AG04450 (cell line): ENCODE measurements around the gene KRT39. TPM values are rescaled to one million over a fixed set of nuclear protein-coding genes. Genes with fewer than 3 reads are reported as not detected.

ENCODE experiments used
- CTCF ChIA-PET: fragments of 300-600, 350-600 bp; formaldehyde crosslinking; extraction: SDS; loops from one replicate; lab custom pipeline; 2022; ENCODE audit warnings: antibody characterized with exemption, inconsistent platforms; lab: Charles Lee
- POLR2A ChIA-PET: fragments of 350-600 bp; formaldehyde crosslinking; extraction: SDS; loops from one replicate; lab custom pipeline; 2021; ENCODE audit warnings: antibody characterized with exemption, inconsistent platforms; lab: Yijun Ruan, JAX
- DNase-seq: peaks from one replicate; pipeline ENCODE4 v3.0.0-alpha.2; 2011; ENCODE audit warnings: low read depth, low spot score
- H3K27ac ChIP-seq: one replicate; pipeline ENCODE4 v1.5.1; 2012; ENCODE audit warnings: low read depth, low read length, control low read depth
- H3K27me3 ChIP-seq: one replicate; pipeline ENCODE4 v1.6.0; 2012; ENCODE audit warnings: low read length; ENCODE audit not compliant: control insufficient read depth, insufficient read depth
- H3K4me3 ChIP-seq: 2 replicates; pipeline ENCODE4 v1.5.1; 2011; ENCODE audit warnings: mild to moderate bottlenecking, low read depth, low read length, control low read depth
- H3K9me3 ChIP-seq: 2 replicates; pipeline ENCODE4 v1.5.1; 2012; ENCODE audit warnings: low read length; ENCODE audit not compliant: control insufficient read depth, insufficient read depth
- CTCF ChIP-seq: IDR thresholded peaks from 2 replicates; pipeline ENCODE4 v1.5.1; 2011; ENCODE audit warnings: low read depth, low read length, control low read depth, inconsistent platforms
- polyA plus RNA-seq: library from polyadenylated mRNA; depleted of rRNA; stranded (reverse); fragments of >200 nt; gene quantifications from 2 replicates; pipeline ENCODE4 v1.2.3, GENCODE V29; 2011

Gene KRT39
- polyA plus RNA-seq, 1 experiment = 0.11 TPM

- TF ChIP-seq CTCF = no peak
- peak overlapping the region; percentile 62 for H3K27ac ChIP-seq
- CTCF ChIA-PET = interaction anchor here (1.0 to 8.2 kb wide), 6 partner anchors 408 to 748 kb away, joined by 3 to 93 read pairs (median 18); no protein-coding TSS in a partner anchor
- H3K4me3 ChIP-seq = no peak overlapping the region
- no peaks in the 10 kb centered on the region for H3K27me3 ChIP-seq
- POLR2A ChIA-PET = no interaction called here
- H3K9me3 ChIP-seq = no peaks in the 10 kb centered on the region
- no peak for DNase-seq
Measured at GRCh38 chr17:40914075-40914855, 52.5 kb downstream of the KRT39 start.

- Histone ChIP-seq H3K4me3 (no peak overlapping the region), H3K9me3 (no peaks in the 10 kb centered on the region), H3K27ac (no peak overlapping the region), H3K27me3 (no peaks in the 10 kb centered on the region)
- ChIA-PET POLR2A (interaction anchor here (0.7 kb wide), 1 partner anchor 97 kb away, joined by 3 read pairs; no protein-coding TSS in a partner anchor), CTCF (interaction anchor here (1.1 to 8.2 kb wide), 5 partner anchors 410 to 736 kb away, joined by 3 to 93 read pairs (median 17); no protein-coding TSS in a partner anchor)
- DNase-seq = no peak
- no peak for TF ChIP-seq CTCF
Measured at GRCh38 chr17:40912486-40913210, 54.1 kb downstream of the KRT39 start.

GRCh38 chr17:40910441-40910841, 56.3 kb downstream of the KRT39 start:
- H3K27ac ChIP-seq = peak overlapping the region; percentile 89
- no peaks in the 10 kb centered on the region for H3K27me3 ChIP-seq
- TF ChIP-seq CTCF = no peak
- no peaks in the 10 kb centered on the region for H3K9me3 ChIP-seq
- DNase-seq = no peak
- H3K4me3 ChIP-seq = no peak overlapping the region
- ChIA-PET CTCF (interaction anchor here (1.0 to 8.2 kb wide), 11 partner anchors 53 to 752 kb away, joined by 3 to 93 read pairs (median 4); no protein-coding TSS in a partner anchor), POLR2A (interaction anchor here (0.6 to 1.4 kb wide), 3 partner anchors 29 to 638 kb away, joined by 3 to 5 read pairs (median 3); no protein-coding TSS in a partner anchor)

- POLR2A ChIA-PET = interaction anchor here (0.6 to 1.4 kb wide), 3 partner anchors 30 to 639 kb away, joined by 3 to 5 read pairs (median 4); no protein-coding TSS in a partner anchor
- CTCF ChIA-PET = interaction anchor here (0.6 to 8.2 kb wide), 16 partner anchors 38 to 756 kb away, joined by 3 to 93 read pairs (median 4); no protein-coding TSS in a partner anchor
Measured at GRCh38 chr17:40909755-40910154, 57.0 kb downstream of the KRT39 start.

More at GRCh38 chr17:40909755-40910154, 57.0 kb downstream of the KRT39 start:
- Histone ChIP-seq H3K27ac (peak overlapping the region; percentile 89), H3K27me3 (no peaks in the 10 kb centered on the region), H3K4me3 (no peak overlapping the region), H3K9me3 (no peaks in the 10 kb centered on the region)
- peak; percentile 59 for DNase-seq
- TF ChIP-seq CTCF = no peak
